H9 (cell line): ENCODE measurements around the gene CPE. TPM values are rescaled to one million over a fixed set of nuclear protein-coding genes. Genes with fewer than 3 reads are reported as not detected.

ENCODE experiments used
- DNase-seq: peaks from one replicate; pipeline ENCODE4 v3.0.0-alpha.2; 2017
- H2AFZ ChIP-seq: one replicate; pipeline ENCODE4 v1.6.1; 2013; ENCODE audit warnings: mild to moderate bottlenecking, low read length, control low read depth, moderate library complexity
- H2AK5ac ChIP-seq: 2 replicates; pipeline ENCODE4 v1.6.1; 2013; ENCODE audit warnings: low read length, control low read depth, mixed read lengths; ENCODE audit not compliant: insufficient read length
- H2BK120ac ChIP-seq: one replicate; pipeline ENCODE4 v1.6.1; 2013; ENCODE audit warnings: low read depth, mild to moderate bottlenecking, low read length, control low read depth, inconsistent platforms; ENCODE audit not compliant: poor library complexity, severe bottlenecking
- H2BK12ac ChIP-seq: 2 replicates; pipeline ENCODE4 v1.6.1; 2013; ENCODE audit warnings: low read length, control low read depth, mixed read lengths, low read depth; ENCODE audit not compliant: insufficient read length
- H2BK15ac ChIP-seq: 2 replicates; pipeline ENCODE4 v1.6.1; 2013; ENCODE audit warnings: low read depth, low read length, control low read depth
- H2BK20ac ChIP-seq: one replicate; pipeline ENCODE4 v1.6.1; 2013; ENCODE audit warnings: low read depth, mild to moderate bottlenecking, low read length, control low read depth, inconsistent platforms; ENCODE audit not compliant: poor library complexity, severe bottlenecking
- H2BK5ac ChIP-seq: 2 replicates; pipeline ENCODE4 v1.6.1; 2013; ENCODE audit warnings: low read length, control low read depth, mixed read lengths; ENCODE audit not compliant: insufficient read length
- H3K14ac ChIP-seq: 2 replicates; pipeline ENCODE4 v1.6.1; 2013; ENCODE audit warnings: low read length, control low read depth; ENCODE audit not compliant: insufficient read depth
- H3K18ac ChIP-seq: 2 replicates; pipeline ENCODE4 v1.6.1; 2013; ENCODE audit warnings: low read depth, mild to moderate bottlenecking, mixed read lengths, low read length, control low read depth; ENCODE audit not compliant: insufficient read length
- H3K23ac ChIP-seq: 2 replicates; pipeline ENCODE4 v1.6.1; 2013; ENCODE audit warnings: low read length, control low read depth, mixed read lengths, low read depth; ENCODE audit not compliant: insufficient read length
- H3K23me2 ChIP-seq: 2 replicates; pipeline ENCODE4 v1.6.1; 2013; ENCODE audit warnings: low read depth, mild to moderate bottlenecking, mixed read lengths, low read length, control low read depth; ENCODE audit not compliant: insufficient read length, poor library complexity, severe bottlenecking
- H3K27ac ChIP-seq: 2 replicates; pipeline ENCODE4 v1.5.1; 2013; ENCODE audit warnings: low read length, control low read depth, mixed read lengths, low read depth; ENCODE audit not compliant: insufficient read length
- H3K27me3 ChIP-seq: 2 replicates; pipeline ENCODE4 v1.6.1; 2013; ENCODE audit warnings: low read length, control low read depth, inconsistent platforms; ENCODE audit not compliant: insufficient read depth
- H3K4ac ChIP-seq: 2 replicates; pipeline ENCODE4 v1.6.1; 2013; ENCODE audit warnings: low read depth, mild to moderate bottlenecking, control low read depth, inconsistent platforms, low read length, moderate library complexity
- H3K4me1 ChIP-seq: 2 replicates; pipeline ENCODE4 v1.6.1; 2013; ENCODE audit warnings: low read length, control low read depth, inconsistent platforms; ENCODE audit not compliant: insufficient read depth
- H3K4me2 ChIP-seq: 2 replicates; pipeline ENCODE4 v1.6.1; 2013; ENCODE audit warnings: low read length, control low read depth, mixed read lengths; ENCODE audit not compliant: insufficient read length, insufficient read depth
- H3K56ac ChIP-seq: 2 replicates; pipeline ENCODE4 v1.6.1; 2013; ENCODE audit warnings: low read depth, mild to moderate bottlenecking, mixed read lengths, low read length, control low read depth; ENCODE audit not compliant: insufficient read length
- H3K79me1 ChIP-seq: 2 replicates; pipeline ENCODE4 v1.6.1; 2013; ENCODE audit warnings: low read depth, mild to moderate bottlenecking, moderate library complexity, low read length, control low read depth, inconsistent platforms; ENCODE audit not compliant: insufficient read depth, poor library complexity, severe bottlenecking
- H3K79me2 ChIP-seq: 2 replicates; pipeline ENCODE4 v1.6.1; 2013; ENCODE audit warnings: low read length, control low read depth, inconsistent platforms; ENCODE audit not compliant: insufficient read depth
- H3K9ac ChIP-seq: 2 replicates; pipeline ENCODE4 v1.6.1; 2013; ENCODE audit warnings: low read length, control low read depth, mixed read lengths; ENCODE audit not compliant: insufficient read length; ENCODE audit errors: extremely low read depth
- H3K9me3 ChIP-seq: one replicate; pipeline ENCODE4 v1.6.1; 2013; ENCODE audit warnings: low read depth, low read length, inconsistent platforms; ENCODE audit not compliant: control insufficient read depth
- H3T11ph ChIP-seq: one replicate; pipeline ENCODE4 v1.6.1; 2013; ENCODE audit warnings: mild to moderate bottlenecking, low read length, control low read depth, inconsistent platforms
- H4K20me1 ChIP-seq: one replicate; pipeline ENCODE4 v1.6.1; 2013; ENCODE audit not compliant: control insufficient read depth, insufficient read length, insufficient read depth
- H4K5ac ChIP-seq: 2 replicates; pipeline ENCODE4 v1.6.1; 2013; ENCODE audit warnings: low read depth, mild to moderate bottlenecking, mixed read lengths, low read length, control low read depth; ENCODE audit not compliant: insufficient read length
- H4K8ac ChIP-seq: replicated peaks from 2 replicates; pipeline ENCODE4 v1.6.1; 2013; ENCODE audit warnings: low read length, control low read depth, mixed read lengths, low read depth; ENCODE audit not compliant: insufficient read length
- H4K91ac ChIP-seq: 2 replicates; pipeline ENCODE4 v1.6.1; 2013; ENCODE audit warnings: low read depth, mild to moderate bottlenecking, moderate library complexity, mixed read lengths, low read length, control low read depth; ENCODE audit not compliant: insufficient read length
- H3K27ac Mint-ChIP-seq, 3 experiments: 2 replicates in 2 of 3; 3 replicates in 1 of 3; pipeline ENCODE4 v1.8.0; 2020 to 2021; ENCODE audit warnings: mixed read lengths in 3 of 3, mild to moderate bottlenecking in 1 of 3, moderate library complexity in 1 of 3
- H3K27me3 Mint-ChIP-seq: 2 replicates; pipeline ENCODE4 v1.8.0; 2021; ENCODE audit warnings: low read depth, mild to moderate bottlenecking, moderate library complexity, mixed read lengths
- H3K36me3 Mint-ChIP-seq, 3 experiments: 2 replicates in 2 of 3; 3 replicates in 1 of 3; pipeline ENCODE4 v1.8.0; 2020 to 2021; ENCODE audit warnings: low read depth in 3 of 3, mixed read lengths in 3 of 3; ENCODE audit not compliant: insufficient read depth in 1 of 3
- H3K4me1 Mint-ChIP-seq, 2 experiments: 2 replicates each; pipeline ENCODE4 v1.8.0; 2020; ENCODE audit warnings: mixed read lengths in 2 of 2
- H3K4me3 Mint-ChIP-seq, 2 experiments: 2 replicates in 1 of 2; 3 replicates in 1 of 2; pipeline ENCODE4 v1.8.0; 2020 to 2021; ENCODE audit warnings: mild to moderate bottlenecking in 2 of 2, mixed read lengths in 2 of 2, moderate library complexity in 1 of 2
- H3K9me3 Mint-ChIP-seq, 2 experiments: 2 replicates in 1 of 2; 3 replicates in 1 of 2; pipeline ENCODE4 v1.8.0; 2020; ENCODE audit warnings: mild to moderate bottlenecking in 2 of 2, mixed read lengths in 2 of 2, moderate library complexity in 1 of 2
- WGBS: extraction: QIAGEN DNeasy Blood & Tissue Kit; methylation state at CpG from one replicate; pipeline ENCODE4 v1.1.7; 2013; ENCODE audit warnings: missing lambda C conversion rate, low lambda C conversion rate, mixed read lengths; ENCODE audit not compliant: insufficient read length; ENCODE audit errors: extremely low coverage; 5-methylcytosine and 5-hydroxymethylcytosine counted together
- total RNA-seq: library from RNA; stranded (reverse); gene quantifications from 2 replicates; pipeline ENCODE4 v1.2.1, GENCODE V29; 2021
- TF ChIP-seq, protein P1 (sequence below): fragments of 200-600 bp; sonication (generic); conservative IDR thresholded peaks from 3 replicates; pipeline ENCODE4 v1.8.0; 2021; ENCODE audit warnings: antibody characterized with exemption, mild to moderate bottlenecking

The CPE gene
- total RNA-seq, 1 experiment from 2014 or later = 10.0 TPM

DNA sequence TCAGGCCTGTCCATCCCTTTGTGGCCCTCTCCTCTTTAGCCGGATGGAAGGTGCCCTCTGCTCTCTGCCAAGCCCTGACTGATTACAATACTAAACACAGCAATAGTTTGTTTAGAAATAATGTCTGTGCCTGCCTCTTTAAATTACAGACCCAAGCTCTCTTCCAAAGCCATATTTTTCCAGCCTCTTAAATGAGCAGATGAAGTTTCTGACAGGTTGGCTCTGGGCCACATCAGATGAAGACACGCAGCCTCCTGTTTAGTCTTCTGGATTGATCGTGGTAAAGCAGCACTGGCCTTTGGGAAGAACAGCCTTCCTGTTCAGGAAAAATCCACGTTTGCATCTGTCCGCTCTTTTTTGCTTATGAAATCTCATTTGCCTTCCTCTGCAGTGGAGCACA, 133.6 kb downstream of the CPE start:
- Histone ChIP-seq H2BK12ac (no peak overlapping the region), H3K79me2 (no peaks in the 10 kb centered on the region), H3K4me2 (no peak overlapping the region), H3K14ac (no peak overlapping the region), H3T11ph (no peak overlapping the region), H2AK5ac (no peak overlapping the region), H3K56ac (no peak overlapping the region), H3K27me3 (no peaks in the 10 kb centered on the region), H3K9ac (no peak overlapping the region), H2AFZ (no peak overlapping the region), H2BK5ac (no peak overlapping the region), H3K23me2 (no peaks in the 10 kb centered on the region), H2BK20ac (no peak overlapping the region), H3K79me1 (no peaks in the 10 kb centered on the region), H2BK15ac (no peak overlapping the region), H3K4ac (no peak overlapping the region), H4K5ac (no peak overlapping the region), H4K91ac (no peak overlapping the region), H3K23ac (no peak overlapping the region), H3K4me1 (no peaks in the 10 kb centered on the region), H4K20me1 (no peaks in the 10 kb centered on the region), H4K8ac (no peak overlapping the region), H3K18ac (no peak overlapping the region), H2BK120ac (no peak overlapping the region), H3K9me3 (no peaks in the 10 kb centered on the region), H3K27ac (no peak overlapping the region)
- H3K4me1 Mint-ChIP-seq = no peaks in the 10 kb centered on the region
- H3K36me3 Mint-ChIP-seq = no peaks in the 10 kb centered on the region
- no peak for DNase-seq
- no peak overlapping the region for H3K4me3 Mint-ChIP-seq
- TF ChIP-seq, protein P1, sequence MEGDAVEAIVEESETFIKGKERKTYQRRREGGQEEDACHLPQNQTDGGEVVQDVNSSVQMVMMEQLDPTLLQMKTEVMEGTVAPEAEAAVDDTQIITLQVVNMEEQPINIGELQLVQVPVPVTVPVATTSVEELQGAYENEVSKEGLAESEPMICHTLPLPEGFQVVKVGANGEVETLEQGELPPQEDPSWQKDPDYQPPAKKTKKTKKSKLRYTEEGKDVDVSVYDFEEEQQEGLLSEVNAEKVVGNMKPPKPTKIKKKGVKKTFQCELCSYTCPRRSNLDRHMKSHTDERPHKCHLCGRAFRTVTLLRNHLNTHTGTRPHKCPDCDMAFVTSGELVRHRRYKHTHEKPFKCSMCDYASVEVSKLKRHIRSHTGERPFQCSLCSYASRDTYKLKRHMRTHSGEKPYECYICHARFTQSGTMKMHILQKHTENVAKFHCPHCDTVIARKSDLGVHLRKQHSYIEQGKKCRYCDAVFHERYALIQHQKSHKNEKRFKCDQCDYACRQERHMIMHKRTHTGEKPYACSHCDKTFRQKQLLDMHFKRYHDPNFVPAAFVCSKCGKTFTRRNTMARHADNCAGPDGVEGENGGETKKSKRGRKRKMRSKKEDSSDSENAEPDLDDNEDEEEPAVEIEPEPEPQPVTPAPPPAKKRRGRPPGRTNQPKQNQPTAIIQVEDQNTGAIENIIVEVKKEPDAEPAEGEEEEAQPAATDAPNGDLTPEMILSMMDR = no peak
- peak overlapping the region in 1 of 3 experiments; percentile 38; a peak in 1 of 7 replicates for H3K27ac Mint-ChIP-seq
- no CpG with 5 or more reads among the region's 5 CpGs for WGBS
- no peaks in the 10 kb centered on the region for H3K27me3 Mint-ChIP-seq
- H3K9me3 Mint-ChIP-seq = no peaks in the 10 kb centered on the region
